PC-3 (cell line): Measurements from ENCODE around the gene CCDC141. TPM values are rescaled to one million over a fixed set of nuclear protein-coding genes. Genes with fewer than 3 reads are reported as not detected.

Experiments used
- ATAC-seq: fragments of 200-7000 bp; cut with Tn5 transposase; 2 replicates; pipeline ENCODE4 v1.9.1; 2020; ENCODE audit warnings: mild to moderate bottlenecking, moderate library complexity
- BruUV-seq: library from RNA; stranded (reverse); fragments of 400-500 nt; replicated peaks from 2 replicates; lab custom pipeline; 2021; lab: Mats Ljungman, UMichigan
- CTCF ChIA-PET: fragments of 300-600 bp; sonication (Branson Sonifier 250); formaldehyde crosslinking; loops from one replicate; lab custom pipeline; 2022; ENCODE audit warnings: antibody characterized with exemption; lab: Charles Lee
- POLR2A ChIA-PET: fragments of 300-600 bp; sonication (Branson Sonifier 250); formaldehyde crosslinking; loops from one replicate; lab custom pipeline; 2022; ENCODE audit warnings: antibody characterized with exemption; ENCODE audit not compliant: unreplicated experiment; lab: Charles Lee
- DNase-seq: peaks from one replicate; pipeline ENCODE4 v3.0.0-alpha.2; 2015
- H2AFZ ChIP-seq: fragments of 300-600 bp; sonication (generic); 2 replicates; pipeline ENCODE4 v1.6.0; 2016; ENCODE audit warnings: antibody characterized with exemption, low read length
- H3F3A ChIP-seq: fragments of 300-600 bp; sonication (generic); one replicate; pipeline ENCODE4 v1.6.0; 2017; ENCODE audit warnings: antibody characterized with exemption, low read length, control low read depth, mild to moderate bottlenecking; ENCODE audit not compliant: unreplicated experiment
- H3K27ac ChIP-seq: fragments of 300-600 bp; sonication (generic); 2 replicates; pipeline ENCODE4 v1.5.1; 2016; ENCODE audit warnings: mild to moderate bottlenecking, low read length
- H3K27me3 ChIP-seq: fragments of 300-600 bp; sonication (generic); 2 replicates; pipeline ENCODE4 v1.6.1; 2016; ENCODE audit warnings: low read length, mixed read lengths
- H3K36me3 ChIP-seq: fragments of 300-600 bp; sonication (generic); 2 replicates; pipeline ENCODE4 v1.6.1; 2016; ENCODE audit warnings: low read depth, mixed run types, low read length, mixed read lengths
- H3K4me1 ChIP-seq: fragments of 300-600 bp; sonication (generic); 2 replicates; pipeline ENCODE4 v1.5.1; 2016; ENCODE audit warnings: low read length; ENCODE audit not compliant: insufficient read depth
- H3K4me2 ChIP-seq: fragments of 300-600 bp; sonication (generic); 2 replicates; pipeline ENCODE4 v1.6.0; 2016; ENCODE audit warnings: low read length
- H3K4me3 ChIP-seq: fragments of 300-600 bp; sonication (generic); 2 replicates; pipeline ENCODE4 v1.5.1; 2016; ENCODE audit warnings: mild to moderate bottlenecking, low read length, mixed read lengths
- H3K79me2 ChIP-seq: fragments of 300-600 bp; sonication (generic); 2 replicates; pipeline ENCODE4 v1.6.1; 2017; ENCODE audit warnings: low read length, mixed read lengths
- H3K9ac ChIP-seq: fragments of 300-600 bp; sonication (generic); 2 replicates; pipeline ENCODE4 v1.6.0; 2016; ENCODE audit warnings: mild to moderate bottlenecking, low read length
- H3K9me2 ChIP-seq: fragments of 300-600 bp; sonication (generic); replicated peaks from 2 replicates; pipeline ENCODE4 v1.6.1; 2016; ENCODE audit warnings: mixed run types, low read length, mixed read lengths
- H3K9me3 ChIP-seq: fragments of 300-600 bp; sonication (generic); 2 replicates; pipeline ENCODE4 v1.6.1; 2016; ENCODE audit warnings: low read length, mixed read lengths
- H4K20me1 ChIP-seq: fragments of 300-600 bp; sonication (generic); 2 replicates; pipeline ENCODE4 v1.6.1; 2016; ENCODE audit warnings: low read length, mixed read lengths
- EZH2 ChIP-seq: fragments of 300-600 bp; sonication (generic); IDR thresholded peaks from one replicate; pipeline ENCODE4 v1.6.1; 2017; ENCODE audit warnings: antibody characterized with exemption, mild to moderate bottlenecking, low read length; ENCODE audit not compliant: unreplicated experiment
- EZH2phosphoT487 ChIP-seq: fragments of 300-600 bp; sonication (generic); IDR thresholded peaks from 2 replicates; pipeline ENCODE4 v1.6.1; 2018; ENCODE audit warnings: mild to moderate bottlenecking, antibody characterized with exemption, low read length, borderline replicate concordance
- intact Hi-C: fragments of 100-400 bp; cut with micrococcal nuclease; formaldehyde crosslinking; loops from 2 replicates; pipeline ENCODE4 v1.9.0; 2023
- total RNA-seq: library from RNA; depleted of rRNA; stranded (reverse); fragments of >200 nt; gene quantifications from 2 replicates; pipeline ENCODE4 v1.2.3, GENCODE V29; 2014
- TF ChIP-seq, protein P1 (sequence below): fragments of 300-600 bp; sonication (generic); conservative IDR thresholded peaks from 2 replicates; pipeline ENCODE4 v1.5.1; 2017; ENCODE audit warnings: antibody characterized with exemption, low read depth, mild to moderate bottlenecking, low read length

CCDC141 gene
- total RNA-seq, 1 experiment from 2014 or later, result 1.1 TPM

DNA sequence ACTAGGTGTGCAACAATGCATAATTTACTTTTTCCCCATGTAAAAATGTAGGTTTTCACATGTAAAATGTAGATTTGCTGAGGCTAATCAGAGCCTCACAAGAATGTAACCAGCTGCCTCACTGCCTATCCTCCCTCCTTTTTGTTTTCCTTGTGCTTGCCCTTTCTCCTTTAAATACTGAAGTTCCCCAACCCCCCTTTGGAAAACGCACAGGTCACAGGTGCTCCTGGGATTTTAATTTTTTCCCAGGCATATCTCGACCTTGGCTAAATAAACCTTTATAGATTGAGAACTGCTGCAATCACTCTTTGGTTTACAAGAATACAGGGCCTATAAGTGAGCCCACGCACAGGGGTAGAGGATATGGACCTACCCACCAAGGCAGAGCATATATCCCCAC is 165.5 kb downstream of the CCDC141 start:
- no peaks in the 10 kb centered on the region for H3K79me2 ChIP-seq
- CTCF ChIA-PET, result no interaction called here
- no peaks in the 10 kb centered on the region for H4K20me1 ChIP-seq
- no peaks in the 10 kb centered on the region for H3K36me3 ChIP-seq
- POLR2A ChIA-PET, result no interaction called here
- DNase-seq (no peak), ATAC-seq (no peak)
- no peak overlapping the region for H3K9ac ChIP-seq
- BruUV-seq, result no TSS peak
- no peak for TF ChIP-seq EZH2phosphoT487
- TF ChIP-seq, protein P1, sequence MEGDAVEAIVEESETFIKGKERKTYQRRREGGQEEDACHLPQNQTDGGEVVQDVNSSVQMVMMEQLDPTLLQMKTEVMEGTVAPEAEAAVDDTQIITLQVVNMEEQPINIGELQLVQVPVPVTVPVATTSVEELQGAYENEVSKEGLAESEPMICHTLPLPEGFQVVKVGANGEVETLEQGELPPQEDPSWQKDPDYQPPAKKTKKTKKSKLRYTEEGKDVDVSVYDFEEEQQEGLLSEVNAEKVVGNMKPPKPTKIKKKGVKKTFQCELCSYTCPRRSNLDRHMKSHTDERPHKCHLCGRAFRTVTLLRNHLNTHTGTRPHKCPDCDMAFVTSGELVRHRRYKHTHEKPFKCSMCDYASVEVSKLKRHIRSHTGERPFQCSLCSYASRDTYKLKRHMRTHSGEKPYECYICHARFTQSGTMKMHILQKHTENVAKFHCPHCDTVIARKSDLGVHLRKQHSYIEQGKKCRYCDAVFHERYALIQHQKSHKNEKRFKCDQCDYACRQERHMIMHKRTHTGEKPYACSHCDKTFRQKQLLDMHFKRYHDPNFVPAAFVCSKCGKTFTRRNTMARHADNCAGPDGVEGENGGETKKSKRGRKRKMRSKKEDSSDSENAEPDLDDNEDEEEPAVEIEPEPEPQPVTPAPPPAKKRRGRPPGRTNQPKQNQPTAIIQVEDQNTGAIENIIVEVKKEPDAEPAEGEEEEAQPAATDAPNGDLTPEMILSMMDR, result no peak
- TF ChIP-seq EZH2, result no peak
- H3K4me1 ChIP-seq, result peaks cover 39% of the 10 kb centered on the region
- H3K9me2 ChIP-seq, result no peaks in the 10 kb centered on the region
- no peaks in the 10 kb centered on the region for H3K9me3 ChIP-seq
- H2AFZ ChIP-seq, result no peak overlapping the region
- no peaks in the 10 kb centered on the region for H3K27me3 ChIP-seq
- H3K4me3 ChIP-seq, result no peak overlapping the region
- intact Hi-C loops, result no loop called here
- no peak overlapping the region for H3K27ac ChIP-seq
- peaks cover 5% of the 10 kb centered on the region for H3F3A ChIP-seq
- H3K4me2 ChIP-seq, result no peak overlapping the region

GRCh38 chr2:178882666-178883440 is 167.1 kb downstream of the CCDC141 start:
- Histone ChIP-seq H3F3A (peaks cover 5% of the 10 kb centered on the region), H4K20me1 (no peaks in the 10 kb centered on the region), H3K79me2 (no peaks in the 10 kb centered on the region), H3K9me3 (no peaks in the 10 kb centered on the region), H3K4me1 (peaks cover 37% of the 10 kb centered on the region), H3K4me2 (peak overlapping the region; percentile 76), H3K27me3 (no peaks in the 10 kb centered on the region), H3K36me3 (no peaks in the 10 kb centered on the region), H3K9ac (peak overlapping the region; percentile 2; the same call in 1 of the 2 replicates), H3K4me3 (peak overlapping the region; percentile 40; the same call in 1 of the 2 replicates), H2AFZ (peak overlapping the region; percentile 36; the same call in 1 of the 2 replicates), H3K27ac (peak overlapping the region; percentile 78), H3K9me2 (no peaks in the 10 kb centered on the region)
- ChIA-PET CTCF (interaction anchor here (0.5 kb wide), 1 partner anchor 58 kb away, joined by 6 read pairs; no protein-coding TSS in a partner anchor), POLR2A (no interaction called here)
- intact Hi-C loops, result no loop called here
- TF ChIP-seq EZH2phosphoT487 (no peak), EZH2 (no peak)
- TF ChIP-seq, protein P1, result no peak
- BruUV-seq, result no TSS peak
- ATAC-seq (peak; percentile 97), DNase-seq (peak; percentile 91)

DNA sequence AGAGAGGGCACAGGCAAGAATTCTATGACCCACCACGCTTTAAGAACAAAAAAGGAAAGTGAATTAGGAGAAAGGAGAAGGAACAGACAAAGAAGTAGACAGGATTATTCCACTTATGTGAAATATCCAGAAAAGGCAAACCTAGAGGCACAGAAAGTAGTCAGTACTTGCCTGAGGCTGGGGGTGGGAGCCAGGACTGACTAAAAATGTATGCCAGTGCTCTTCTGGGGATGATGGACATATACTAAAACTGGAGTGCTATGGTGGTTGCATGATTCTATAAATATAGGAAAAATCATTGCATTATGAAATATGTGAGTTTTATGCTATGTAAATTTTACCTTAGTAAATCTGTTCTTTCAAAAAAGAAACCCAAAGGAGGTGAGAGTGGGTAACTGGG is 168.9 kb downstream of the CCDC141 start:
- ATAC-seq (no peak), DNase-seq (no peak)
- H3K9ac ChIP-seq, result no peak overlapping the region
- no peak overlapping the region for H2AFZ ChIP-seq
- CTCF ChIA-PET, result no interaction called here
- intact Hi-C loops, result no loop called here
- H3K4me2 ChIP-seq, result no peak overlapping the region
- TF ChIP-seq EZH2phosphoT487 (no peak), EZH2 (no peak)
- TF ChIP-seq, protein P1, result no peak
- H3K9me2 ChIP-seq, result no peaks in the 10 kb centered on the region
- peaks cover 5% of the 10 kb centered on the region for H3F3A ChIP-seq
- H3K79me2 ChIP-seq, result no peaks in the 10 kb centered on the region
- peaks cover 33% of the 10 kb centered on the region for H3K4me1 ChIP-seq
- no peak overlapping the region for H3K27ac ChIP-seq
- BruUV-seq, result no TSS peak
- H3K9me3 ChIP-seq, result no peaks in the 10 kb centered on the region
- no peaks in the 10 kb centered on the region for H3K36me3 ChIP-seq
- no peaks in the 10 kb centered on the region for H3K27me3 ChIP-seq
- H4K20me1 ChIP-seq, result no peaks in the 10 kb centered on the region
- no peak overlapping the region for H3K4me3 ChIP-seq
- POLR2A ChIA-PET, result no interaction called here
